HG02973 (cell line): ENCODE results near the gene UBLCP1.

Source experiments
- ATAC-seq: cut with Tn5 transposase; IDR thresholded peaks from one replicate; pipeline ENCODE4 v1.9.1; 2021; ENCODE audit warnings: moderate library complexity; ENCODE audit not compliant: unreplicated experiment

Gene UBLCP1

GRCh38 chr5:159310511-159310910 lies 47.4 kb downstream of the UBLCP1 start:
- ATAC-seq, result no peak

- ATAC-seq, result no peak
These were observed 48.0 kb downstream of the UBLCP1 start for GRCh38 chr5:159311063-159311462.

- no peak for ATAC-seq
These were observed 50.1 kb downstream of the UBLCP1 start for GRCh38 chr5:159313197-159313596.

- ATAC-seq, result no peak
These were observed 53.7 kb downstream of the UBLCP1 start for GRCh38 chr5:159316519-159317383.

GRCh38 chr5:159317849-159318248 lies 54.8 kb downstream of the UBLCP1 start:
- ATAC-seq, result no peak

GRCh38 chr5:159318448-159318847 lies 55.4 kb downstream of the UBLCP1 start:
- no peak for ATAC-seq

- ATAC-seq, result no peak
These were observed 56.3 kb downstream of the UBLCP1 start for GRCh38 chr5:159319363-159319762.

- no peak for ATAC-seq
These were observed 56.7 kb downstream of the UBLCP1 start for GRCh38 chr5:159319832-159320231.

GRCh38 chr5:159322180-159322579 lies 59.1 kb downstream of the UBLCP1 start:
- ATAC-seq, result no peak

GRCh38 chr5:159324102-159324755 lies 61.1 kb downstream of the UBLCP1 start:
- ATAC-seq, result no peak

GRCh38 chr5:159324986-159325385 lies 61.9 kb downstream of the UBLCP1 start:
- ATAC-seq, result no peak

- no peak for ATAC-seq
These were observed 67.2 kb downstream of the UBLCP1 start, which contains the start of gene IL12B for GRCh38 chr5:159330131-159330800. IL12B (minus strand) TSS chr5:159330487; CDS start chr5:159326782, 3,705 bp downstream.

- peak; percentile 76 for ATAC-seq
These were observed 68.2 kb downstream of the UBLCP1 start for GRCh38 chr5:159331093-159331973.

- ATAC-seq, result no peak
These were observed 69.9 kb downstream of the UBLCP1 start for GRCh38 chr5:159332800-159333544.

- ATAC-seq, result no peak
These were observed 70.4 kb downstream of the UBLCP1 start for GRCh38 chr5:159333545-159333925.
